Sigmoid colon (tissue), 4 donors: Measurements from ENCODE around the gene CTNNBL1.

ENCODE experiments used
- EP300 ChIP-seq, 4 donors: sonication (generic); formaldehyde crosslinking; IDR thresholded peaks; one replicate each; pipeline ENCODE4 v1.6.1; 2017; ENCODE audit warnings: antibody characterized with exemption in 4 of 4
- POLR2A ChIP-seq, 2 donors: fragments of 450-650 bp; IDR thresholded peaks; one replicate each; pipeline ENCODE4 v1.6.1; 2016; ENCODE audit warnings: antibody characterized with exemption in 2 of 2, mild to moderate bottlenecking in 2 of 2, moderate library complexity in 2 of 2
- POLR2AphosphoS5 ChIP-seq, 4 donors: sonication (generic); formaldehyde crosslinking; IDR thresholded peaks; one replicate each; pipeline ENCODE4 v1.6.1; 2017; ENCODE audit warnings: antibody characterized with exemption in 4 of 4
- TF ChIP-seq, protein P1 (sequence below), 4 experiments: fragments of 450-650 bp in 3 of 4; fragments of 200-600 bp in 1 of 4; IDR thresholded peaks; one replicate each; pipeline ENCODE4 v1.5.1; 2016 to 2019; ENCODE audit warnings: antibody characterized with exemption in 4 of 4, mild to moderate bottlenecking in 3 of 4, moderate library complexity in 2 of 4

DNA sequence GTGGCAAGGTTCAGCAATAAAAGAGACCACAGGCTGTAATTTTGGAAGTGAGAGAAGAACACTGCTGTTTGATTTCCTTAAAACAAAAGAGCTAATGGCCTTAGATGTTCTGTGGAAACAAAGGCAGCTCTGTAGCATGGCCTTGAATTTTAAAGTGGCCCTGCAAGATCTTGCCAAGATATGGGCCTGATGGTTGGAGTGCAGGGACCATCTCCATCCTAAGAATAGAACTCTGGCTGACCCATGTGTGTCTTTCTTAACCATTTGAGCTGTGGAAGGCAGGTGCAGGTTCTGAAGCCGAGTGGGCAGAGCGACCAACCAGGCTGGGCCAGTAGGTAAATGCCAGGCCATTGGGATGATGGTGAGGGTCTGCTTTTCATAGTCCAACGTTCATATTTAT lies 135.3 kb downstream of the CTNNBL1 start:
- TF ChIP-seq, protein P1, sequence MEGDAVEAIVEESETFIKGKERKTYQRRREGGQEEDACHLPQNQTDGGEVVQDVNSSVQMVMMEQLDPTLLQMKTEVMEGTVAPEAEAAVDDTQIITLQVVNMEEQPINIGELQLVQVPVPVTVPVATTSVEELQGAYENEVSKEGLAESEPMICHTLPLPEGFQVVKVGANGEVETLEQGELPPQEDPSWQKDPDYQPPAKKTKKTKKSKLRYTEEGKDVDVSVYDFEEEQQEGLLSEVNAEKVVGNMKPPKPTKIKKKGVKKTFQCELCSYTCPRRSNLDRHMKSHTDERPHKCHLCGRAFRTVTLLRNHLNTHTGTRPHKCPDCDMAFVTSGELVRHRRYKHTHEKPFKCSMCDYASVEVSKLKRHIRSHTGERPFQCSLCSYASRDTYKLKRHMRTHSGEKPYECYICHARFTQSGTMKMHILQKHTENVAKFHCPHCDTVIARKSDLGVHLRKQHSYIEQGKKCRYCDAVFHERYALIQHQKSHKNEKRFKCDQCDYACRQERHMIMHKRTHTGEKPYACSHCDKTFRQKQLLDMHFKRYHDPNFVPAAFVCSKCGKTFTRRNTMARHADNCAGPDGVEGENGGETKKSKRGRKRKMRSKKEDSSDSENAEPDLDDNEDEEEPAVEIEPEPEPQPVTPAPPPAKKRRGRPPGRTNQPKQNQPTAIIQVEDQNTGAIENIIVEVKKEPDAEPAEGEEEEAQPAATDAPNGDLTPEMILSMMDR (IDR thresholded peaks at IDR 0.05) = no peak
- no peak for TF ChIP-seq POLR2A (IDR thresholded peaks at IDR 0.05)
- TF ChIP-seq EP300 (IDR thresholded peaks at IDR 0.05) = no peak
- no peak for TF ChIP-seq POLR2AphosphoS5 (IDR thresholded peaks at IDR 0.05)
